Measurements from ENCODE around the gene ACTR5.

- TF ChIP-seq ZNF274 (IDR thresholded peaks at IDR 0.05; ENCODE audit: low read depth, low read length) (no peak), SP1 (IDR thresholded peaks at IDR 0.05; ENCODE audit: low read depth) (no peak), EZH2 (IDR thresholded peaks at IDR 0.05) (no peak), POLR2A (IDR thresholded peaks at IDR 0.05; ENCODE audit: borderline replicate concordance, extremely low read depth, insufficient read depth, insufficient read length) (no peak), EGR1 (IDR thresholded peaks at IDR 0.05; ENCODE audit: low read depth) (no peak), POLR2AphosphoS5 (IDR thresholded peaks at IDR 0.05; ENCODE audit: low read depth, low read length) (no peak), ELF1 (IDR thresholded peaks at IDR 0.05; ENCODE audit: borderline replicate concordance, low read depth) (no peak)
Observed at GRCh38 chr20:38809942-38810341, 61.7 kb downstream of the ACTR5 start.

Measured in HCT116 (cell line).